Heart right ventricle (tissue), 16 donors: Measurements from ENCODE around the gene ITGA6. TPM values are rescaled to one million over a fixed set of nuclear protein-coding genes. Genes with fewer than 3 reads are reported as not detected.
A peak's percentile ranks its signal among the peaks of the same experiment; 100 is the strongest.

Source experiments
- ATAC-seq, 8 donors: fragments of 200-7000 bp; cut with Tn5 transposase; one replicate each; pipeline ENCODE4 v1.9.1; 2020; ENCODE audit warnings: mild to moderate bottlenecking in 8 of 8, moderate library complexity in 8 of 8, moderate number of reproducible peaks in 1 of 8
- DNase-seq, 2 donors: peaks; one replicate each; pipeline ENCODE4 v3.0.0-alpha.2; 2020
- H3K27ac ChIP-seq, 10 donors: fragments of 200-600 bp; sonication (generic) in 2 of 10; one replicate each; pipeline versions ENCODE4 v1.5.0 to v1.8.0; 2020 to 2022; ENCODE audit warnings: mild to moderate bottlenecking in 3 of 10
- H3K27me3 ChIP-seq, 7 donors: fragments of 200-600 bp; one replicate each; pipeline ENCODE4 v1.8.0; 2021 to 2022; ENCODE audit warnings: mild to moderate bottlenecking in 2 of 7
- H3K36me3 ChIP-seq, 9 donors: fragments of 200-600 bp; sonication (generic) in 1 of 9; one replicate each; pipeline versions ENCODE4 v1.5.0 to v1.8.0; 2020 to 2022; ENCODE audit warnings: mild to moderate bottlenecking in 2 of 9
- H3K4me1 ChIP-seq, 9 donors: fragments of 200-600 bp; sonication (generic) in 1 of 9; one replicate each; pipeline versions ENCODE4 v1.5.0 to v1.8.0; 2020 to 2022; ENCODE audit warnings: mild to moderate bottlenecking in 4 of 9
- H3K4me3 ChIP-seq, 10 donors: fragments of 200-600 bp; sonication (generic) in 2 of 10; one replicate each; pipeline versions ENCODE4 v1.5.0 to v1.8.0; 2020 to 2022; ENCODE audit warnings: mild to moderate bottlenecking in 7 of 10, moderate library complexity in 2 of 10
- H3K9me3 ChIP-seq, 11 donors: fragments of 200-600 bp in 10 of 11; sonication (generic) in 2 of 11; one replicate each; pipeline versions ENCODE4 v1.5.0 to v1.8.0; 2013 to 2022; ENCODE audit warnings: mild to moderate bottlenecking in 2 of 11, control low read depth in 1 of 11, moderate library complexity in 1 of 11
- CTCF ChIP-seq, 9 donors: fragments of 200-600 bp; sonication (generic) in 2 of 9; IDR thresholded peaks; one replicate each; pipeline versions ENCODE4 v1.5.0 to v1.8.0; 2021 to 2022; ENCODE audit warnings: antibody characterized with exemption in 9 of 9, mild to moderate bottlenecking in 5 of 9, moderate library complexity in 1 of 9
- WGBS, 2 donors: extraction: QIAGEN DNeasy Blood & Tissue Kit; methylation state at CpG; one replicate each; pipeline ENCODE4 v1.1.7; 2013; ENCODE audit warnings: inconsistent platforms in 1 of 2; 5-methylcytosine and 5-hydroxymethylcytosine counted together
- intact Hi-C, 10 donors: fragments of 100-400 bp; cut with DNase I; formaldehyde crosslinking; loops; one replicate each; pipeline versions ENCODE4 v1.11.1 to v1.14.2; 2022
- polyA plus RNA-seq, 2 donors: library from polyadenylated mRNA; stranded (reverse); fragments of 200-250 nt; gene quantifications; one replicate each; pipeline ENCODE4 v1.2.3, GENCODE V29; 2013
- total RNA-seq, 10 donors: library from RNA; stranded (reverse); fragmentation: NEBNext Ultra II Directional in 3 of 10; extraction: Animal tissue kit (Norgen Biotek cat#: 25700) in 3 of 10; gene quantifications; one replicate each; pipeline versions ENCODE4 v1.2.1 to v1.2.4, GENCODE V29; 2021 to 2023
- donor health status: Arrhythmogenic right ventricular cardiomyopathy.
- donor health status: ischemic (EF 13 %, LVEDD 7.1; RV severe dilation, severe dysfunction).
- donor health status: healthy with polysubstance abuse.
- donor health status: DM: no; HTN: yes; CAD: no.
- donor health status: DM: no; HTN: no; CAD: no.
- donor health status: ischemic (EF 25% LVEDD 6.9; RV normal size, moderate dysfunction).
- donor health status: ischemic (EF 25% LVEDD 5.7; RV mildly dilated, moderate dysfunction).
- donor health status: healthy.
- donor health status: DM: yes; HTN: yes; CAD: no.
- donor health status: Ischemic cardiomyopathy.
- donor health status: ischemic (EF 35%, LVEDD 5.7; RV mildly dilated, moderate dysfunction).
- donor health status: nonischemic (EF 11% LVEDD 7.7; RV severe dilation, severe dysfunction).
- donor health status: DM: yes; HTN: yes; CAD: no.
- donor health status: PGD.
- donor health status: ischemic (EF 29% LVEDD 5.4; RV normal size, mild dysfunction).
- donor health status: nonischemic (EF 23%, LVEDD 6.1; RV moderate dilation, normal function).

Gene ITGA6
- total and polyA plus RNA-seq, 12 donors: 22.1 to 68.3 (median 45.1) TPM

- WGBS, 2 donors: 74 to 80% methylated on average over 6 of the region's 6 CpGs
- H3K4me3 ChIP-seq: no peak overlapping the region
- ATAC-seq: peak in 4 of 8 donors; percentile 28 to 50 (median 48)
- TF ChIP-seq CTCF (IDR thresholded peaks at IDR 0.05): no peak
- intact Hi-C loops: no loop called here
- no peaks in the 10 kb centered on the region for H3K9me3 ChIP-seq
- peaks cover 0 to 77% (median 35%) of the 10 kb centered on the region in 9 donors for H3K4me1 ChIP-seq
- H3K27me3 ChIP-seq: no peaks in the 10 kb centered on the region
- H3K36me3 ChIP-seq: peaks cover 0 to 7% (median 0%) of the 10 kb centered on the region in 9 donors
- no peak for DNase-seq
- H3K27ac ChIP-seq: peak overlapping the region in 1 of 10 donors; percentile 33
Observed at GRCh38 chr2:172446474-172447063, 19.2 kb downstream of the ITGA6 start.

- H3K27ac ChIP-seq: no peak overlapping the region
- H3K4me1 ChIP-seq: peaks cover 0 to 77% (median 29%) of the 10 kb centered on the region in 9 donors
- no peaks in the 10 kb centered on the region for H3K9me3 ChIP-seq
- H3K4me3 ChIP-seq: no peak overlapping the region
- peaks cover 0 to 7% (median 0%) of the 10 kb centered on the region in 9 donors for H3K36me3 ChIP-seq
- intact Hi-C loops: no loop called here
- no peak for TF ChIP-seq CTCF (IDR thresholded peaks at IDR 0.05)
- ATAC-seq (no peak), DNase-seq (no peak)
- 77 to 80% methylated on average over 5 of the region's 5 CpGs for WGBS, 2 donors
- no peaks in the 10 kb centered on the region for H3K27me3 ChIP-seq
Observed at GRCh38 chr2:172447811-172448493, 20.6 kb downstream of the ITGA6 start.

GRCh38 chr2:172448544-172449267 lies 21.3 kb downstream of the ITGA6 start:
- peak in 2 of 8 donors; percentile 57 to 61 for ATAC-seq

More at GRCh38 chr2:172448544-172449267, 21.3 kb downstream of the ITGA6 start:
- Histone ChIP-seq H3K9me3 (no peaks in the 10 kb centered on the region), H3K27ac (no peak overlapping the region), H3K4me3 (no peak overlapping the region), H3K27me3 (no peaks in the 10 kb centered on the region), H3K4me1 (peaks cover 0 to 77% (median 34%) of the 10 kb centered on the region in 9 donors), H3K36me3 (peaks cover 0 to 6% (median 0%) of the 10 kb centered on the region in 9 donors)
- 74 to 84% methylated on average over 3 of the region's 3 CpGs for WGBS, 2 donors
- DNase-seq: no peak
- intact Hi-C loops: no loop called here
- TF ChIP-seq CTCF (IDR thresholded peaks at IDR 0.05): no peak
